DMS 273 (cell line): ENCODE measurements around the gene DGKD.
A peak's percentile ranks its signal among the peaks of the same experiment; 100 is the strongest.

Experiments
- DNase-seq: peaks from one replicate; lab custom pipeline; 2025; ENCODE audit not compliant: unreplicated experiment; lab: John Stamatoyannopoulos, UW

Gene DGKD

GRCh38 chr2:233409286-233409991, 55.1 kb downstream of the DGKD start:
- no peak for DNase-seq

- no peak for DNase-seq
These were observed 56.0 kb downstream of the DGKD start for GRCh38 chr2:233410196-233410760.

GRCh38 chr2:233411162-233411561, 56.9 kb downstream of the DGKD start:
- DNase-seq, result no peak

- DNase-seq, result no peak
These were observed 58.1 kb downstream of the DGKD start for GRCh38 chr2:233412405-233412804.

- no peak for DNase-seq
These were observed 58.8 kb downstream of the DGKD start for GRCh38 chr2:233413046-233413445.

GRCh38 chr2:233413559-233414272, 59.4 kb downstream of the DGKD start:
- peak; percentile 78 for DNase-seq

GRCh38 chr2:233414273-233414654, 60.0 kb downstream of the DGKD start:
- DNase-seq, result no peak

GRCh38 chr2:233414777-233415570, 60.7 kb downstream of the DGKD start:
- no peak for DNase-seq

GRCh38 chr2:233416199-233416598, 61.9 kb downstream of the DGKD start:
- DNase-seq, result no peak

GRCh38 chr2:233416706-233417105, 62.4 kb downstream of the DGKD start:
- DNase-seq, result no peak

GRCh38 chr2:233417282-233417681, 63.0 kb downstream of the DGKD start:
- no peak for DNase-seq

GRCh38 chr2:233418052-233418760, 63.9 kb downstream of the DGKD start:
- no peak for DNase-seq

GRCh38 chr2:233418761-233419546, 64.7 kb downstream of the DGKD start:
- peak; percentile 15 for DNase-seq

GRCh38 chr2:233419602-233420391, 65.5 kb downstream of the DGKD start:
- no peak for DNase-seq

- no peak for DNase-seq
These were observed 67.0 kb downstream of the DGKD start for GRCh38 chr2:233421091-233421816.

- no peak for DNase-seq
These were observed 67.9 kb downstream of the DGKD start for GRCh38 chr2:233422050-233422639.

- no peak for DNase-seq
These were observed 68.6 kb downstream of the DGKD start for GRCh38 chr2:233422649-233423551.
